OCI-LY1 (cell line): Measurements from ENCODE around the gene MSL3.
A peak's percentile ranks its signal among the peaks of the same experiment; 100 is the strongest.

Source experiments
- H2AFZ ChIP-seq: fragments of 200-600 bp; sonication (generic), shearing (Covaris generic); 2 replicates; pipeline ENCODE4 v1.6.0; 2014; ENCODE audit warnings: antibody characterized with exemption, mild to moderate bottlenecking, low read length
- H3F3A ChIP-seq: fragments of 200-600 bp; sonication (generic), shearing (Covaris generic); 2 replicates; pipeline ENCODE4 v1.6.0; 2014; ENCODE audit warnings: mild to moderate bottlenecking, antibody characterized with exemption, low read length, moderate library complexity; ENCODE audit not compliant: insufficient read depth
- H3K27ac ChIP-seq: fragments of 200-600 bp; sonication (generic); 2 replicates; pipeline ENCODE4 v1.5.1; 2014; ENCODE audit warnings: low read length, mixed run types, mild to moderate bottlenecking, low read depth; ENCODE audit not compliant: poor library complexity, severe bottlenecking
- H3K27me3 ChIP-seq: fragments of 200-600 bp; sonication (generic); 2 replicates; pipeline ENCODE4 v1.6.0; 2014; ENCODE audit warnings: antibody characterized with exemption, mild to moderate bottlenecking, low read length, moderate library complexity; ENCODE audit not compliant: insufficient read depth
- H3K36me3 ChIP-seq: fragments of 200-600 bp; sonication (generic); 2 replicates; pipeline ENCODE4 v1.6.1; 2014; ENCODE audit warnings: mild to moderate bottlenecking, antibody characterized with exemption, low read length, moderate library complexity, mixed read lengths; ENCODE audit not compliant: insufficient read depth
- H3K4me1 ChIP-seq: fragments of 200-600 bp; sonication (generic); 2 replicates; pipeline ENCODE4 v1.5.1; 2014; ENCODE audit warnings: mild to moderate bottlenecking, low read length, moderate library complexity; ENCODE audit not compliant: insufficient read depth, severe bottlenecking
- H3K4me2 ChIP-seq: fragments of 200-600 bp; sonication (generic), shearing (Covaris generic); 2 replicates; pipeline ENCODE4 v1.6.1; 2014; ENCODE audit warnings: low read length
- H3K4me3 ChIP-seq: fragments of 200-600 bp; sonication (generic); 2 replicates; pipeline ENCODE4 v1.5.1; 2014; ENCODE audit warnings: low read length, low read depth, mild to moderate bottlenecking, mixed read lengths; ENCODE audit not compliant: poor library complexity, severe bottlenecking
- H3K79me2 ChIP-seq: fragments of 200-600 bp; shearing (Covaris generic); 2 replicates; pipeline ENCODE4 v1.6.1; 2016; ENCODE audit warnings: mixed run types, low read length, mixed read lengths; ENCODE audit not compliant: insufficient read depth
- H3K9ac ChIP-seq: fragments of 200-600 bp; sonication (generic), shearing (Covaris generic); 2 replicates; pipeline ENCODE4 v1.6.1; 2014; ENCODE audit warnings: mild to moderate bottlenecking, low read length, mixed read lengths
- H3K9me2 ChIP-seq: fragments of 200-600 bp; sonication (generic), shearing (Covaris generic); 2 replicates; pipeline ENCODE4 v1.6.1; 2014; ENCODE audit warnings: low read depth, mild to moderate bottlenecking, low read length, mixed read lengths
- H3K9me3 ChIP-seq: fragments of 200-600 bp; shearing (Covaris generic); 2 replicates; pipeline ENCODE4 v1.6.1; 2014; ENCODE audit warnings: low read length, mixed read lengths
- H4K20me1 ChIP-seq: fragments of 200-600 bp; sonication (generic), shearing (Covaris generic); 2 replicates; pipeline ENCODE4 v1.6.0; 2016; ENCODE audit warnings: mild to moderate bottlenecking, low read length; ENCODE audit not compliant: insufficient read depth
- EZH2 ChIP-seq: fragments of 200-600 bp; sonication (generic), shearing (Covaris generic); IDR thresholded peaks from 2 replicates; pipeline ENCODE4 v1.8.0; 2017; ENCODE audit warnings: borderline replicate concordance, mixed run types, mild to moderate bottlenecking, antibody characterized with exemption, low read length, moderate library complexity, mixed read lengths
- TF ChIP-seq, protein P1 (sequence below): fragments of 200-600 bp; sonication (generic), shearing (Covaris generic); IDR thresholded peaks from 2 replicates; pipeline ENCODE4 v1.5.1; 2017; ENCODE audit warnings: mild to moderate bottlenecking, antibody characterized with exemption, low read length, moderate library complexity, mixed read lengths

Gene MSL3

DNA sequence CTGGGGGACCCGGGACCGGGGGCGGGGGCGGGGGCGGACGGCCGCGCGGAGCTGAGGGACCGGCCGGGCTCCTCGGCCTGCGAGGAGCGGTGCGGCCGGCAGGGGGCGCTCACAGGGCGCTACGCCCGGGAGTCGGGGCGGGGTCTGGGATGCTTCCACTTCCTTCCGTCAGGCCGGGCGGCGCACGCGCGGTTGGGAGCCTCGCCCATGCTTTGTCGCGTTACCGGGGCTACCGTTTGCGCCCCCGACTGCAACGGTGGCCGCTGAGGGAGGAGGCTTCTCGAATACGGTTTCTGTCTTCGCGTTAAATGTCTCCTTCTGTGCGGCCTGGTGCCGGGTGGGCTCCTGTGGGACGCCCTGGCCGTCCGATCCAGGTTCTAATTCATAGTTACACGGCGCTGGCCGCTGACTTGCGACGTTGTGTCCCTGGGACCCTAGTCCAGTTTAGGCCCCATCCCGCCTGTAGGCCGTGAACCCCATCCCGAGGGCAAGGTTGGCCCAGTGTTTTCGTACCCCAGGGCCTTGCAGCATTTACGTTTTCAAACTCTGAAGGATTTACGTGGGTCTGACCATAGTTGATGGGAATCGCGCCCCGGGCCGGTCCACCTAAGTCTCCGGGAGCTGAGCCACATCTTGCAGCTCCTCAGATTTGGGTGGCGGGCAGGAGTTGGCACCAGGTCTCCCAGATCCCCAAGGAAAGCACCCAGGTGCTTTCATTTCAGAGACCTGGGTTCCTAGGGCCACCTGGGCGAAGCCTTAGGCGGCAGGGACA lies 549 bp downstream of the MSL3 start:
- H3K9me2 ChIP-seq, result no peaks in the 10 kb centered on the region
- H3K79me2 ChIP-seq, result no peaks in the 10 kb centered on the region
- H3K9me3 ChIP-seq, result no peaks in the 10 kb centered on the region
- TF ChIP-seq, protein P1, sequence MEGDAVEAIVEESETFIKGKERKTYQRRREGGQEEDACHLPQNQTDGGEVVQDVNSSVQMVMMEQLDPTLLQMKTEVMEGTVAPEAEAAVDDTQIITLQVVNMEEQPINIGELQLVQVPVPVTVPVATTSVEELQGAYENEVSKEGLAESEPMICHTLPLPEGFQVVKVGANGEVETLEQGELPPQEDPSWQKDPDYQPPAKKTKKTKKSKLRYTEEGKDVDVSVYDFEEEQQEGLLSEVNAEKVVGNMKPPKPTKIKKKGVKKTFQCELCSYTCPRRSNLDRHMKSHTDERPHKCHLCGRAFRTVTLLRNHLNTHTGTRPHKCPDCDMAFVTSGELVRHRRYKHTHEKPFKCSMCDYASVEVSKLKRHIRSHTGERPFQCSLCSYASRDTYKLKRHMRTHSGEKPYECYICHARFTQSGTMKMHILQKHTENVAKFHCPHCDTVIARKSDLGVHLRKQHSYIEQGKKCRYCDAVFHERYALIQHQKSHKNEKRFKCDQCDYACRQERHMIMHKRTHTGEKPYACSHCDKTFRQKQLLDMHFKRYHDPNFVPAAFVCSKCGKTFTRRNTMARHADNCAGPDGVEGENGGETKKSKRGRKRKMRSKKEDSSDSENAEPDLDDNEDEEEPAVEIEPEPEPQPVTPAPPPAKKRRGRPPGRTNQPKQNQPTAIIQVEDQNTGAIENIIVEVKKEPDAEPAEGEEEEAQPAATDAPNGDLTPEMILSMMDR, result peak; percentile 39
- no peak for TF ChIP-seq EZH2
- peak overlapping the region; percentile 64 for H3K27ac ChIP-seq
- H3K9ac ChIP-seq, result peak overlapping the region; percentile 79
- no peaks in the 10 kb centered on the region for H4K20me1 ChIP-seq
- H2AFZ ChIP-seq, result no peak overlapping the region
- H3K27me3 ChIP-seq, result no peaks in the 10 kb centered on the region
- H3K4me2 ChIP-seq, result peak overlapping the region; percentile 98
- peak overlapping the region; percentile 79 for H3K4me3 ChIP-seq
- peaks cover 24% of the 10 kb centered on the region for H3K36me3 ChIP-seq
- H3F3A ChIP-seq, result no peaks in the 10 kb centered on the region
- peaks cover 16% of the 10 kb centered on the region for H3K4me1 ChIP-seq

DNA sequence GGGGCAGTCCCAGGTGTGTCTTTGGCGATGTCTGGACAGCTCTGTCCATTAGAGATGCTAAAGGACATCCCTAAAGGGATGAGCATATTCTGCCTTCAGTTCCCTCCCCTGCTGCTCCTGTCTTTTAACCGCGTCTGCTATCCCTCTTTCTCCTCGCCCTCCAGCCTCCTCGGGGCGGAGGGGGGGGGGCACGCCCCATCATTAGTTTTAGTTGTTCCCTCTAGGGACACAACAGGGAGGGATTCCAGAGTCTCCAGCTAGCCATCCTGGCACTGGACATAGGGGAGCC lies 1.1 kb downstream of the MSL3 start:
- peaks cover 16% of the 10 kb centered on the region for H3K4me1 ChIP-seq
- H3K27me3 ChIP-seq, result no peaks in the 10 kb centered on the region
- no peaks in the 10 kb centered on the region for H3K9me2 ChIP-seq
- H3K36me3 ChIP-seq, result peaks cover 29% of the 10 kb centered on the region
- H3K4me2 ChIP-seq, result peak overlapping the region; percentile 98
- H3F3A ChIP-seq, result no peaks in the 10 kb centered on the region
- peak overlapping the region; percentile 64 for H3K27ac ChIP-seq
- peak overlapping the region; percentile 79 for H3K9ac ChIP-seq
- H3K79me2 ChIP-seq, result no peaks in the 10 kb centered on the region
- H3K4me3 ChIP-seq, result peak overlapping the region; percentile 79
- TF ChIP-seq, protein P1, result no peak
- no peak for TF ChIP-seq EZH2
- no peak overlapping the region for H2AFZ ChIP-seq
- H4K20me1 ChIP-seq, result no peaks in the 10 kb centered on the region
- no peaks in the 10 kb centered on the region for H3K9me3 ChIP-seq

DNA sequence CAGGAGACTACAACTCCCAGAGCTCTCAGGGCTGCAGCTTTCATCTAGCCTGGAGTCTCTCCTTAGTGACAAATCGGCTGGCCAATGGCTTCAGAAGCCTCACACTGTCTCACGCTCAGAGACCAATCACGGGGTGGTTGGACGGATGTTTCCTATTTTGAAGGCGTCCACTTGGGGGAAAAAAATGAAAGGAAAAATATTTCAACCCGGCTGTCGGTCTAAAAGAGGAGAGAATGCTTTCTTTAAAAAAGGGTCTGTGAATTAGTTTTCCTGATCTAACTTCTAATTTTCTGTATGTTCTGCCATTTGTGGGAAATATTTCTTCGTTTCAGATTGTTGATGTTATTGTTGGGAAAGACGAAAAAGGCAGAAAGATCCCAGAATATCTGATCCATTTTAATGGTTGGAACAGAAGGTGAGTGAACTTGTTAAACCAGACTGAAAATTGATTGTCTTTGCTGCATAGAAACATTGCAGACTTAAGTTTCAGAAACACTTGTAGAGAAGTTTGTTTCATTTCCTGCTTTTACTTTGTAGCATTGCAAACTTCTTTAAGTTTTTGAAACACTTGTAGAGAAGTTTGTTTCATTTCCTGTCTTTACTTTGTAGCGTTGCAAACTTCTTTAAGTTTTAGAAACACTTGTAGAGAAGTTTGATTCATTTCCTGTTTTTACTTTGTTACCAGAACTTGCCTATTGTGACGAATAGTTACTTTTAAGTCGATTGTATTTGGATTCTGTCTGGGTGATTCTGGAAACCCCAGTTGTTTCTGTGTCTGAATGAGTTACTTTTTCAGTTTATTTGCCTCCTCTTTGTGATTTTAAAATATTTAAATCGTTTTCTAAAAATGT lies 1.6 kb downstream of the MSL3 start:
- H3K4me1 ChIP-seq, result peaks cover 16% of the 10 kb centered on the region
- H3K9ac ChIP-seq, result peak overlapping the region; percentile 79
- H3K79me2 ChIP-seq, result no peaks in the 10 kb centered on the region
- H3K9me2 ChIP-seq, result no peaks in the 10 kb centered on the region
- peak overlapping the region; percentile 85 for H3K27ac ChIP-seq
- H3F3A ChIP-seq, result no peaks in the 10 kb centered on the region
- peak overlapping the region; percentile 98 for H3K4me2 ChIP-seq
- TF ChIP-seq EZH2, result no peak
- TF ChIP-seq, protein P1, result no peak
- H2AFZ ChIP-seq, result no peak overlapping the region; the same call in 1 of the 2 replicates
- peak overlapping the region; percentile 79 for H3K4me3 ChIP-seq
- H4K20me1 ChIP-seq, result no peaks in the 10 kb centered on the region
- no peaks in the 10 kb centered on the region for H3K9me3 ChIP-seq
- no peaks in the 10 kb centered on the region for H3K27me3 ChIP-seq
- peaks cover 32% of the 10 kb centered on the region for H3K36me3 ChIP-seq
